ENCODE measurements around the gene MYCBP2. TPM values are rescaled to one million over a fixed set of nuclear protein-coding genes. Genes with fewer than 3 reads are reported as not detected.

MYCBP2 gene
- total RNA-seq, 1 donor from 2014 or later: 37.4 TPM

DNA sequence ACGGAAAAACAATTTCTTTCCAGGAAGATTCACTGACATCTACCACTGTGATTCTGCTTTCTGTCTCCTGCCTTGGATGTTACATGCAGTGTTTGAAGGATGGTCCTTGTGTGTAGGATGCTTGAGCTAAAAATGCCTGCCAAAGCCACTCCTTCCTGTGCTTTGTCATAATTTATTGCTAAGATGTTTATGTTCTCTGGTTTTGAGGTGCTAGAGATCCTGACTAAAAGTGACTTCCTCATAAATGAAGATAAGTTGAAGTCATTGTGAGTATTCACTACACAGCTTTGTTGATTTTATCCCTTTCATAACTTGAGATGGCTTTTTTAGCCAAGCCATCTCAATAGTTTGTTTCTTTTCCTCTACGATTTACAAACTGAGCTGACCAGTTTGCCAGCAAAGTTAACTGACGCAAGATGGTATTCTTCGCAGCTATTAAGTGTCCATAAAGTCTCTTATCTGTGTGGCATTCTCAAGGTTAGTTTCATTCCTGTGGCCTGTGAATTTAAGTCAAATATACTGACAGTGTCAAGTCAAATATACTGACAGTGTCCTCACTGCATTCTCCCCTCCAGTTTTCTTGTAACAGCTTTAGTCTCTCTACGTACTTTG lies 284.2 kb downstream of the MYCBP2 start:
- Histone ChIP-seq H3K36me3 (ENCODE audit: control insufficient read depth, insufficient read depth, low read length) (no peaks in the 10 kb centered on the region), H3K27me3 (ENCODE audit: control insufficient read depth, insufficient read depth, low read length) (no peaks in the 10 kb centered on the region), H3K4me3 (ENCODE audit: low read depth, low read length) (no peak overlapping the region)
- FAIRE-seq: no peak
- TF ChIP-seq, protein P1, sequence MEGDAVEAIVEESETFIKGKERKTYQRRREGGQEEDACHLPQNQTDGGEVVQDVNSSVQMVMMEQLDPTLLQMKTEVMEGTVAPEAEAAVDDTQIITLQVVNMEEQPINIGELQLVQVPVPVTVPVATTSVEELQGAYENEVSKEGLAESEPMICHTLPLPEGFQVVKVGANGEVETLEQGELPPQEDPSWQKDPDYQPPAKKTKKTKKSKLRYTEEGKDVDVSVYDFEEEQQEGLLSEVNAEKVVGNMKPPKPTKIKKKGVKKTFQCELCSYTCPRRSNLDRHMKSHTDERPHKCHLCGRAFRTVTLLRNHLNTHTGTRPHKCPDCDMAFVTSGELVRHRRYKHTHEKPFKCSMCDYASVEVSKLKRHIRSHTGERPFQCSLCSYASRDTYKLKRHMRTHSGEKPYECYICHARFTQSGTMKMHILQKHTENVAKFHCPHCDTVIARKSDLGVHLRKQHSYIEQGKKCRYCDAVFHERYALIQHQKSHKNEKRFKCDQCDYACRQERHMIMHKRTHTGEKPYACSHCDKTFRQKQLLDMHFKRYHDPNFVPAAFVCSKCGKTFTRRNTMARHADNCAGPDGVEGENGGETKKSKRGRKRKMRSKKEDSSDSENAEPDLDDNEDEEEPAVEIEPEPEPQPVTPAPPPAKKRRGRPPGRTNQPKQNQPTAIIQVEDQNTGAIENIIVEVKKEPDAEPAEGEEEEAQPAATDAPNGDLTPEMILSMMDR (IDR thresholded peaks at IDR 0.05; ENCODE audit: insufficient read depth, low read length, severe bottlenecking): no peak
- DNase-seq (ENCODE audit: low read depth): no peak

DNA sequence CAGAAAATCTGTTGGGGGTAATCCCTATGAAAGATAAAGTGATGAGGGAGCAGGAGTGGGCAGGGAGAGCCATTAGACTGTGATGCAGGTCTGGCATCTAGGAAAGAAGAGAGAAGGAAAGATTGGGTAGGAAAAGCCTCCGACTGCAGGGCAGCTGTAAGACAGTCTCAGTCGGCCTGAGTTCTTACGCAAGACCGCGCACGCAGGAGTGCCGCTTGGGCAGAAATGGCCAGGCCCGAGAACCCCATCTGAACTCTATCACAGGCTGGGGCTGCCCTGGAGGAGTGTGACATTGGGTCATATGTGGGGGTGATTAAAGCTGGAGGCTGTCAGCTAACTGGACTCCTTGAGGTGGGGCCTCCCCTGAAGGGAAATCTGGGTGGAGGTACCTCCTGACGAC lies 286.1 kb downstream of the MYCBP2 start:
- TF ChIP-seq, protein P1 (IDR thresholded peaks at IDR 0.05; ENCODE audit: insufficient read depth, low read length, severe bottlenecking): no peak
- Histone ChIP-seq H3K4me3 (ENCODE audit: low read depth, low read length) (no peak overlapping the region), H3K27me3 (ENCODE audit: control insufficient read depth, insufficient read depth, low read length) (no peaks in the 10 kb centered on the region), H3K36me3 (ENCODE audit: control insufficient read depth, insufficient read depth, low read length) (no peaks in the 10 kb centered on the region)
- DNase-seq (ENCODE audit: low read depth) (no peak), FAIRE-seq (no peak)

DNA sequence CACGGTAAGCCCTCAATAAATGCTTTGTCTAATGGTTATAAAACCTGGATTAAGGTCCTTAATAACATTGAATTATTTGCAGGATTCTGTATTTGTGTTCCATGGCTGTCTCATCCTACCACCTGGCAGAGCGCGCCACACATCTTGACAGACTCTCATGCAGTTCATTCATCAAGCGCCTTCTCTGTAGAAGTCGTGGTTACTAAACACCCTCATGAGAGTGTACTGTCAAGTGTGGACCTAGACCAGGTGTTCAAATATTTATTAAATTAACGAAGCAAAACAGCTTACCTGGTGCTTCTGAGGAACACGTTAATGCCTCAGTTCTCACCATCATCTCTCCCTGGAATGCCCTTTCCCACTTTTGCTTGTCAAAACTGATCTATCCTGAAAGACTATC lies 286.8 kb downstream of the MYCBP2 start:
- no peak for FAIRE-seq
- TF ChIP-seq, protein P1 (IDR thresholded peaks at IDR 0.05; ENCODE audit: insufficient read depth, low read length, severe bottlenecking): no peak
- no peak overlapping the region for H3K4me3 ChIP-seq (ENCODE audit: low read depth, low read length)
- H3K27me3 ChIP-seq (ENCODE audit: control insufficient read depth, insufficient read depth, low read length): no peaks in the 10 kb centered on the region
- DNase-seq (ENCODE audit: low read depth): no peak
- no peaks in the 10 kb centered on the region for H3K36me3 ChIP-seq (ENCODE audit: control insufficient read depth, insufficient read depth, low read length)

DNA sequence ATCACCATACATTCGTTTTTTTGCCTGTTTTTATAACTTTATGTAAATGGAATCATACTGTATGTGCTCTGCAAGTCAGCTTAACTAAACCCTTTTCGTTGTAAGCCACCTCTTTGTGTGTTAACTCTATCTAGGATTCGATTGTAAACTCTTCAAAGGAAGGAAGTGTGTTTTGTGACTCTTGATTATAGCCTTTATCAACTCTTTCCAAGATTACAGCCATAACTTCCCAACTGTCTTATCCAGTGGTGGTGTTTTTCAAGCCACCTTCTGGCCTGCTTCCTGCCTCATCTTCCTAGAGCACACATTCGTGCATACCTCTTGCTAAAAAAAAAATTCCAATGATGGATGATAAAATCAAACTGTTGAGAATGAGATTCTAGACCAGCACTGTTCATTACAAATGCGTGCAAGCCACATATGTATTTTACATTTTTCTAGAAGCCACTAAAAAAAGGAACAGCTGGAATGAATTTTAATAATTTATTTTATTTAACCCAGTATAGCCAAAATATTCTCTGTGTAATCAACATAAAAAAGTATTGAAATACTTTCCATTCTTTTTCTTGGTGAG lies 287.9 kb downstream of the MYCBP2 start:
- Histone ChIP-seq H3K27me3 (ENCODE audit: control insufficient read depth, insufficient read depth, low read length) (no peaks in the 10 kb centered on the region), H3K36me3 (ENCODE audit: control insufficient read depth, insufficient read depth, low read length) (no peaks in the 10 kb centered on the region), H3K4me3 (ENCODE audit: low read depth, low read length) (no peak overlapping the region)
- TF ChIP-seq, protein P1 (IDR thresholded peaks at IDR 0.05; ENCODE audit: insufficient read depth, low read length, severe bottlenecking): no peak
- FAIRE-seq (no peak), DNase-seq (ENCODE audit: low read depth) (no peak)

DNA sequence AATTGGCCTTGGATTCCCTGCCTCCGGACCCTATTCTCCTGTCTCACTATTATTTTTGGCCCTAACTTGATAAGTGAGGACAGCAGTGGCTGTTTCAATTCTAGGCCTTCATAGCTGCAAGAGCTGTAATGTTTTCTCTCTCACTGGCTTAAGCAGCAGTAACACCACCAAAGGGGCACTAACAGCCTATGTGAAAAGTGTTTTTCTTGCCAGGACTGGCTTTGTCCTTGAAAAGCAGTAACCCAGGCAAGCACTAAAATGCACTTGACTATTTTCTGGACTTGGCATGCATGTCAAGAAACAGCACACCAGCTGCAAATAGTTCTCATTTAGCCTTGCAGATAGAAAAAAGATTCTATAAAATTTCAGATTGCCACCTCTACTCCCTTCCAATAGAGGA lies 290.6 kb downstream of the MYCBP2 start:
- TF ChIP-seq, protein P1 (IDR thresholded peaks at IDR 0.05; ENCODE audit: insufficient read depth, low read length, severe bottlenecking): no peak
- DNase-seq (ENCODE audit: low read depth) (no peak), FAIRE-seq (no peak)
- Histone ChIP-seq H3K27me3 (ENCODE audit: control insufficient read depth, insufficient read depth, low read length) (no peaks in the 10 kb centered on the region), H3K4me3 (ENCODE audit: low read depth, low read length) (no peak overlapping the region), H3K36me3 (ENCODE audit: control insufficient read depth, insufficient read depth, low read length) (no peaks in the 10 kb centered on the region)

DNA sequence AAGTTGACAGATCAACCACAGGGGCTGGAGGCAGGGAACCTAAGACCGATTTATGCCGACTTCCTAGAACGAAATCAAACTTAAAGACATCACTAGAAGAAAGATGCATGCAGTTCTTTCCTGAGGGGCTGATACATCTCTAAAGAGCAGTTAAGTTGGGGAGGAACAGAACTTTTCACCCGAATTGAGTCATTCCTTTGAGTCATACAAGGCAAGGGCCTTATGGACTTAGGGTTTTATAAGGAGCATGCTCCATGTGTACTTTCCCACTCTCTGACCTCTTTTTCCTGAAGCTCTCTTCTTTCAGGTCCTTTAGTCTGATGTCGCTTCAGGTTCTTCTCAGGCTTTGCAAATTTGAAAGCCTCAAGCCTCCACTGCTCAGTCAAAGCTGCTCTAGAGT lies 292.0 kb downstream of the MYCBP2 start:
- FAIRE-seq (no peak), DNase-seq (ENCODE audit: low read depth) (peak; percentile 58)
- no peak overlapping the region for H3K4me3 ChIP-seq (ENCODE audit: low read depth, low read length)
- H3K36me3 ChIP-seq (ENCODE audit: control insufficient read depth, insufficient read depth, low read length): no peaks in the 10 kb centered on the region
- no peaks in the 10 kb centered on the region for H3K27me3 ChIP-seq (ENCODE audit: control insufficient read depth, insufficient read depth, low read length)
- TF ChIP-seq, protein P1 (IDR thresholded peaks at IDR 0.05; ENCODE audit: insufficient read depth, low read length, severe bottlenecking): no peak

Data from bronchial epithelial cell (primary cell).